NCI-H146 treated with DMSO at 0.1 percent for 48 hours (cell line): ENCODE measurements around the gene G3BP1.
"Not testable (repeated sequence)": the region's sequence is repeated elsewhere in the genome, so short reads cannot be mapped to it uniquely, and the experiment has no call there.

Source experiments
- DNase-seq: peaks from one replicate; lab custom pipeline; 2025; ENCODE audit not compliant: unreplicated experiment; lab: John Stamatoyannopoulos, UW

Gene G3BP1

DNA sequence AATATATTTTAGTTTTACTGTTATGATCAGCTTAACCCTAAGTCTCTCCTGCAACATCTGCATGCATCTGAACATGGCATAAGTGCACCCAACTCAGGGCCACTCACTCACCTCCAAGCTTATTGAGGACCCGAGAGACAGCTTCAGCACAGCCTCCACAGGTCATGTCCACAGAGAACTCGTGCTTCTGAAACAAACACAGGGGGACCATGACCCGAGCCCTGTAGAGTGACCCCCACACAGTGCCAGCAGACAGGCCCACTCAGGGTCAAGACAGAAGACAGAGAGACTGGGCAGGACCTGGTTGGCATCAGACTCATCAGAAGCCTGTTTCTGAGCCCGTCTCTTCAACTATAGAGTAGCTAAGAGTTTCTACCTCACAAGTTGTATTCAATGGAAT is 20.2 kb upstream of the G3BP1 start:
- no peak for DNase-seq

DNA sequence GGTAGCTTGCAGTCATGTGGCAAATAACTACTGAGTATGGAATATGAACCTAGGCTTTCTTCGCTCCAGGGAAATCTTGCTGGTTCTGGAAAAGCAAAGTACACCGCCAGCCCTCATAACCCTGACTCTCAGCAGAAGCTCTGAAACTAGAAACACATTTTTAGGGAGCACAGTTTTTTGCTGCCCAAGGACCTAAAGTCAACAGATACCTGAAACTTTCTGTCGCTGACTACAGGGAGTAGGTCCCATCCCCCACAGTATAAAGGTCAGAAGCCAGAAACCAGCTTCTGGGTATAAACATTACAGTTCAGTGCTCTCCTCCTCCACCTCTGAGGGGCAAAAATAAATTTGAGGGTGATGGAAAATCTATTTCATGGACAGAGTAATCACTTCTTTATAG is 16.4 kb upstream of the G3BP1 start:
- no peak for DNase-seq

DNA sequence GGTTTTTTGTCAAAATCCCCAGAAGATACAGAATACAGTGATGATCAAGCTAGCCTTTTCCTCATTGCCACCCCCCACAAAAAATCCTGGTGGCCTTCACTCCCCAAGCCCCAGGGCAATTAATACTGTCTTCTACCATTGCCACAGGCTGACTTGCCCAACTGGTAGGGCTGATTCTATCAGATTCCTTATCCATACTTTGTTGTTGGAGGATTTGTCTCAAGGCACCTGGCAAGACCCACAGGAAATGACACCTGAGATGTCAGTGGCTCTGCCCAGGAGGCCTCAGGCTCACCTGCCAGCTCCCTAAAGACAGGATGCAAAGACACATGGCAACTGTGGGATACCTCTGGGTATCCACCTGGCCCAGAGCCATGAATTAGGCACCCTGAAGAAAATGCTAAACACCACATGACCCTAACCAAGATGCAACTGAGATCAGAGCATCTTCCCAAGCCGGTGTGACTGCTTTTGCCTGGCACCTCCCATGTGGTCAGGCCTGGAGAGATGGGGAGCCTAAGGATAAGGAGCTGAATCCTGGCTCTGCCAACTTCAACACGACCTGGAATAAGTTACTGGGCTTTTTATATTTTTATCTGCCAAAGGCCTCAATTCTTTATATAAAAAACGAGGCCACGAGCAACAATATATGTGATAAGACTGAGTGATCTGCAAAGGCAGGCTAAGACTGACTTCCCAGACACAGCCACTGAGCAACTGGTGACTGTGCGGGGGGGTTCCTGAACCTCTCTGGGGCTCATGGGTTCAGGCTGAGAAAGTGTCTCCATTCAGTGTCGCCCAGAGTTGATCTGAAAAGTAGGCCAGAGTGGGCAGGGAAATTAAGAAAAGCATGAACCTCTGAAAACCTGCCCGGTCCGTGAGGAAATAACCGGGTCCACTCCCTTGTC is 14.3 kb upstream of the G3BP1 start:
- DNase-seq: no peak

DNA sequence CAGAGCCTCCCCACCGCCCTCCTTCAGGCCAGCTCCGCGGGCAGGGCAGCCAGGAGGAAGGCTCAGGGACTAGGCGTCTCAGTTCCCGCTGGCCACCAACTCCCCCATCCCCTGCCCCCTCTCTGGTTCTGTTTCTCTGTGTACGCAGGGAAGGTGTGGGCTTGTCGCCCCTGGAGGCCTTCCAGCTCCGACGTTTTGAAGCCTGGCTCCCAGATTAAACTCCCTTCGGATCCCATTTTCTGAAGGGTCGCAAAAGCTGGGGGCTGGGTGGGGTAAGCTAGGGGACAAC is 13.7 kb upstream of the G3BP1 start:
- DNase-seq: no peak

DNA sequence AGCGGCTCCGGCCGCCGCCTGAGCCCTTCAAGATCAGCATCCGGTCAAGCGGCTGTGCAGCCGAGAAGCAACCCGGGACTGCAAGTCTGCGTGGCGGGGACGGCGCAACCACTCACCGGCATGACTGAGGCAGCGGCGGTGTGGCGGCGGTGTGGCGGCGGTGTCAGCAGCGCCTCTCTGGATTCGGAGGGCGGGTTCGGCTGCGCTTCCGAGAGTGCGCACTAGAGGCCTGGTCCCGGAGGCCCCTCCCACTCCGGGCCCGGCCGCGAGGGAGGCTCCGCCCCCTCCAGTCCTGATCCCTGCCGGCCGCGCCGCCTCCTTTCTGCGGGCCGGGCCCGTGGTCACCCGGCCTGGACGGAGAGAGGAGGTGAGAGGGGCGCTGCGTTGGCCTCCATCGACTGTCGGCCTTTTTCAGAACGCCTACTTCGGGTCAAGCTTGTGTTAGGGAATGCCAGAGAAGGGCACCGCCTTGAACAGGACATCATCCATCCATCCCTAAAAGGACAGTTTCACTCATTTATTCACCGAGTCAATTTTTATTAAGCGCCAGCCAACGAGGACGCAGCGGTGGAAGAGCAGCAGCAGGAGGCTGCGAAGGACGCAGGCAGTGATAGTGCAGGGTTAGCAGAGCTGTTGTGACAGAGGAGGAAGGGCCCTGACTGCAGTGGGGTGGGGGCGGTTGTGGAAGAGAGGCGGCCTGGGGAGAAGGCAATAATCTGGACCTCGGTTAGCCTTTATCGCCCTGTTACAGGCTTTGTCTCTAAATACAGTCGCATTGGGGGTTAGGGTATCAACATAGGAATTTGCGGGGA is 13.1 kb upstream of the G3BP1 start, which contains the start of gene ATOX1:
Gene ATOX1, minus strand, starts transcription at position 202 of the 812 bp plus-strand sequence. Its CDS starts 80 bp downstream, at position 122.
- peak; percentile 58 for DNase-seq

DNA sequence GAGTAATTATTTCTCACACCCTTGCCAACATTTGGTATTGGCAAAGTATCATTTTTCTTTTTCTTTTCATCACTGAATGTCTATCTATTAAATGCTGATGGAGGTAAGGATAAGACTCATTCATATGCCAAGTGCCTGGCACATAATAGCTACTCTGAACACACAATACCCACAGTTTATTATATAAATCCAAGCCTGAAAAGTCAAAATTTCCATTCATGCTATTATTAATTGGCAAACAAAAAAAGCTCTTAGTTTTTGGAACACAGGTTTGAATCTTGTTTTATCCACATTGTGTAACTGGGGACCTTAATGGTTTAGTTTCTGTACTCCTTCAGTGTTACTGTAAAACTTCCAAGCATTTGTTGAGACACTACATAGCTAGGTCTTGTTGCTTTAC is 7.0 kb upstream of the G3BP1 start:
- DNase-seq: no peak

DNA sequence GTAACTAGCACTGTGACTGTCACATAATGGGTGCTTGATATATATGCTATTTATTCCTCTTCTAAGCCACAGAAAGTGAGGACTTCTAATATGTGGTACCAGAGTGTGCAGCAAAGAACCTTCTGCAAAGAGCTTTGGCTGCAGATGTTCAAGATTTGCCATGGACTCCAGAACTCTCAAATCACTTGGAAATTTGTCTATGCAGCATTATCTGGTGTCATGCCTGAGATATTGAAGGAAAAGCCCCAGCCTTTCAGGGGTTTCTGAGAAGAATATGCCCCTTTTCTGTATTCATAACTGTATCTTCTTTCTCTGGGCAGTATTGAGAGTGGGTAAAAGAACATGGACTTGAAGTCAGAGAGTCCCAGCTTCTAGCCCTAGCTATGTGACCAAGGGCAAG is 4.8 kb upstream of the G3BP1 start:
- DNase-seq: no peak

DNA sequence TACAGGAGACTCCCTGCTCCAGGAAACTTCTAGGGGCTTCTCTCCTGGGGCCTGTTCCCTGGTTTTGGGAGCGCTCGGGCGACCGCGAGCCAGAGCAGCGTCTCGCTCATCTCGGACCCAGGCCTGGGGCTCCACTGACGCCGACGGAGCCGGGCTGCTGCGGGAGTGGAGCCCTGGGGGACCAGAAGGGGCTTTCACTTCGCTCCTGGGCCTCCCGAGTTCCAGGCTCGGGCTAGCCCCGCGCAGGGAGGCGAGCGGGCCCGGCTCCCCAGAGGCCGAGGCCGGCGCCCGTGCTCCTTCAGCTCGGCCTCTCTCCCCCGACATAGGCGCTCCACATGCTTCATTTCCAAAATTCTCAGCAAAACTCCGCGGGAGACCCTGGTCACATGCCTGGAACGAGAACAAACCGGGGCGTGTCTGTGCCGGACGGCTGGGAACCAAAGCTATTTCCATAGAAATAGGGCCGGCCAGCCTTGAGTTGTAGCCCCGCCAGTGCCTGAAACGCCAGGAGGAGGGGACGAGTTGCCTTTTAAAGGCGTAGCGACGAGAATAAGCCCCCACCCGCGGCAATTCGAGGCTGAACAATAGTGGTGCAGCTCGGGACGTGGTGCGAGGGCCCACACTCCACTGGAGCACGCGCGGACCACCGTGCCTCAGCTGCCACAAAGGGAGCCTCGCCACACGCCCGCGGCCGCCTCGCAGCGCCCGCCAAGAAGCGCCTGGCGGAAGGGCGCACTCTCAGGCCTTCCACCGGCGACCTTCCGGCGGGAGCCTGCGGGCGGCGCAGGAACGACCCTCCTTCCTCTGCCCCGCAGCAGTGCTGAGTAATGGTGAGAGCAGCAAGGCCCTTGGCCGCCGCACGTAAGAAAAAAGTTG is 1.1 kb upstream of the G3BP1 start:
- DNase-seq: peak; percentile 17

DNA sequence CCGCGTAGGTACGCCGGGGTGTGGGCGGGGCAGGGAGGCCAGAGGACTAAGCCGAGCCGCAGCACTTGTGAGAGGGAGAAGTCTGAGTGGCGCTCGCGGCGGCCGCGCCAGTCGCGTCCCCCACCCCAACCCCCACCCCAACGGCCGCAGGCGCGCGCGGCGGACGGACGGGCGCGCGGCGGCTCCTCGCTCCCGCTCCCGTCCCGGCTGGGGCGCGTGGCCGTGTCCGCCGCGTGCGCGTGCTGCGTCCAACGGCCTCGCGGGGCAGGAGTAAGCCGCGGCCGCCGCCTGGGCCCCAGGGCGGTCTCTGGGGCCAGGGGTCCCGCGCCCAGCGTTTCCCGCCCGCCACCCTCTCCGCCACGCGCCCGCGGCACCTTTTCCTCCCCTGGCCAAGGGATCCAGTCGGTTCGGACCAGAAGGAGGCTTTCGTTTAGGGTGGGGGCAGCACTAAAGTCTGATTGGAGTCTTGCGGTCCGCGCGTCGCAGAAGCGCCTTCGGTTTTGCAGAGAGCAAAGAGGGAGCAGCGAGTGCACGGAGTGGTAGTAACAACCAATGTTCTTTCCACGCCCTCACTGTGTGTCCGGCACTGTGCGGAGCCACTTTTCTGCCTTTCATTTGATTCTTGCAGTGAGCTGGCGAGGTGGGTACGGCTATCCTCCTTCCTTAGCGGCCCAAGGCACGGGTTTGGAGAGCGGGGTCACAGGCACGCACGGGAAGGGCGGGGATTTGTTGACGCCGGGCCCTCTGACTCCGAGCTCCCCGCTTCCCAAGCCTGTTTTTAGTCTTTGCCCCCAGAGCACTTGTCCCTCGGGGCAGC is 483 bp downstream of the G3BP1 start:
- DNase-seq: no peak

DNA sequence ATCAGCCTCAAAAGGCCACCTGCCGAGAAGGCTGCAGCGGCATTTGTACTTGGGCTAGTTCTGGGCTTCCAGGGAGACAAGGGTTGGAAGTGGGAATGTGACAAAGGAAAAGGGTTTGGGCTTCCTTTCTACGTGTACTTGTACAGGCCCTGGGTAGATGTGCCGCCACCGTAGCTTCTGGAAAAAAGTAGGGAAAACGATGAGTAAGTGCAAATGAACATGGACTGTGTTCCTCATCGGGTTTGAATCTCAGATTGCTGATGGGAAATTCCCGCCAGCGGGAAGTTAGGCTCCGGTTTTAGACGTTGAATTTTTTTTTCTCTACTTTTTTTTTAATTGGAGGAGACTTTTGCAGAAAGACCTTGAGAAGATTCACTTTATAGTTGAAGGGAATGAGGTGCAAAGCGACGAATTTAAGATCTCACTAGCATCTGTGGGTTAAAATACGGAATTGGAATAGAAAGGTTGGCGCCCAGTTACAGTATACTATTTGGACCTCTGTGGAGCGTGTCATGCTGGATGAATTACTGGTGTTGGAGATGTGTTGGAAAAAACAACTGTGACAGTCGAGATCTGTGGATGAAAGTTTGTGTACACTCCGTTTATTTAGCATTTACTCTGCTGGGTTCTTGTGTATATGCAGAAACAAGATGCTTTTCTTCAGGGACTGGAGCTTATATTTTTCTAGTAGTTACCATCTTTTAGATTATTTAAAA is 1.2 kb downstream of the G3BP1 start:
- DNase-seq: no peak

DNA sequence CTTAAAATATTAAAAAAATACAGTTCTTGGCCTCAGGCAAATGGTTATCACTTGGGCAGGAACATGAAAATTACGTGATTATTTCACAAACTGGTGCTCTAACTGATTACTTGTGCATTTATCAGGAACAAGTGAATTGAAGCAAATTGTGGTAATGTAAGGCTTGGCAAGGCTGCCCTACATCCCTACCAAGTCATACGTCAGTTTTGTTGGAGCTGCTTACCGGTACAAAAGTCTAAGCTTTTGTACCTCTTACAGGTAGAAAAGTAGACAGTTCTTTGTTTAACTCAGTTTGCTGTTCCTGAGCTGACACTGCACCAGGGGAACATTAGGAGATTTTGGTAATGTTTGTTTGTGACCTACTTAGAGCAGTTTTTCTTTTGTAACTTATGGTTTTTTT is 2.2 kb downstream of the G3BP1 start:
- DNase-seq: no peak

DNA sequence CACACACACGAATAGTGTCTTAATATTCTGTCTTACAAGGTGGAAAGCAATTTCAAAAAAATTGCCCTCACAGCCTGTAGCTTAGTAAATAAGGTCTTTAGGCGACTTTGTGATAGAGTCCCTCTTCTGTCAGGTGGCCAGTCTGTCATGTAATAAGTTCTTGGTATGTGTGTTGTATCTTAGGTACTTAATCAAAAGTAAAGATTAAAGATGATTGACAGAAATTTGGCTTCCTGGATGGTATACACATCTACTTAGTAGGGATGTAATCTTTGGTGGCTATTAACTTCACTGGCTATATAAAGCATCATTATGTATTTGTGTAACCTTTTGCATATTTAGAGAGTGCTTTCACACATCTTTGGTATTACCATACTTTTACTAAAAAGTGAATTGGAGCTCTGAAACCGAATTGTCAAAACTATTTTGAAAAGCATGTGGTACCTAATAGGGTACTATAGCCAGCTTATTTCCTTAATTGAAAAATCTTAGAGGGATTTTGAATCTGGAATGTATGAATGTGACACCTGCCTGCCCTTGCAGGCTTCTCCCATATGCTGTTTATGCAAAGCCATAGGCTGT is 3.4 kb downstream of the G3BP1 start:
- no peak for DNase-seq

DNA sequence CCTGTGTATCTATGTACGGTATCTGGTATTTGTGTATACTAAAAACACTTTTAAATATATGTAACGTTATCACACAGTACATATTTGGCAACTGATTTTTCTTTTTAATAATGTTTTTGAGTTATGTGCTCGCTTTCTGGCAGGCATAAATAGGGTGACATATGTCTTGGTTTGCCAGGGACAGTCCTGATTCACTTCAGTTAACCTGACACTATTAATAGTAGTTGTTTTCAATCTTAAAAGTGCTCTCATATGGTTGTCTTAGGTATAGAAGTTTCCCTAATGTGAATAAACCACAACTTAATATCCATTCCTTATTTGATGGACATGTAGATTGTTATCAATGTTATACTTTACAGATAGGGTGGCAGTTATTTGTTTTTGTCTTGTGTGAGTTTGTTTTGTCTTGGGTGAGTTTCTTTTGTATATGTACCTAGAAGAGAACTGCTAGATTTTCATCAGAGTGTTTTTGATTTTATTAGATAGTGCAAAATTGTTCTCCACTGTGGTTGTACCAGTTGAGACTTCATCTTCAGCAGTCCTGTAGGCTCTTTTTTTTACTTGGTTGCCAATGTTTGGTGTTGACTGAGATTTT is 7.9 kb downstream of the G3BP1 start:
- DNase-seq: no peak

DNA sequence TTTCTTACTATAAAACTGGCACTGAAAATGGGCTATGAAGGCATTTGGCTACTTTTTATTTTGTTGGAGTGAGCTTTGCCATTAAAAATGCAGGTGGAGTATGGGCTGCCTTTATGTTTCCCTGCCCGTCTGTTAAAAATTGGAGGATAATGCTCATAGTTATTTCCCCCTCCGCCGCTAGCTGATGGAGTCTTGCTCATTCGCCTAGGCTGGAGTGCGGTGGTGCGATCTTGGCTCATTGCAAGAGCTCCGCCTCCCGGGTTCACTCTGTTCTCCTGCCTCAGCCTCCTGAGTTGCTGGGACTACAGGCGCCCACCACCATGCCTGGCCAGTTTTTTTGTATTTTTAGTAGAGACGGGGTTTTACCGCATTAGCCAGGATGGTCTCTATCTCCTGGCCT is 8.6 kb downstream of the G3BP1 start:
- no peak for DNase-seq

DNA sequence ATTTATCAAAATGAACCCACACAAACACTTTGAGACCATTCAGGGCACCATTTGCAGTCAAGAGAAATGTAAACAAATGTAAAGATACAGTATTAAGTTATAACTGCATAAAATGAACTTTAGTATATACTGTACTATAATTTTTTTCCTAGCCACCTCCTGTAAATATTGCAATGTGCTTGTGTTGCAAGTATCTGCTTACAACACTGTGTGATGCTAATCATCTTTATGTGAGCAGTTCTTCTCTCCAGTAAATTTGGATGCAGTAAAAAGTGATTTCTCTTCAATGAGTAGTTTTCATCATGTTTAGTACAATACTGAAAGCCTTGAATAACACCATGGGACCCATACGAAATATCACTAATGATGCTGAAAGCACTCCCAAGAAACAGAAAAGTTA is 9.4 kb downstream of the G3BP1 start:
- DNase-seq: no peak

DNA sequence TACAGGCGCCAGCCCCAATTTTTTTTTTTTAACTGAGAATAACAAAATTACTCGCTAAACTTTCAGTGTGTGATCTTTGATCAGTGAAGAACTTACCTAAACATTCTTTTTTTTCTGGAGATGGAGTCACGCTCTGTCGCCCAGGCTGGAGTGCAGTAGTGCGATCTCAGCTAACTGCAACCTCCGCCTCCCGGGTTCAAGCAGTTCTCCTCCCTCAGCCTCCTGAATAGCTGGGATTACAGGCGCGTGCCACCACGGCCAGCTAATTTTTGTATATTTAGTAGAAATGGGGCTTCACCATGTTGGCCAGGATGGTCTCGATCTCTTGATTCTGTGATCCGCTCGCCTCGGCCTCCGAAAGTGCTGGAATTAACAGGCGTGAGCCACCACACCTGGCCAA is 11.9 kb downstream of the G3BP1 start:
- not testable (repeated sequence) for DNase-seq

DNA sequence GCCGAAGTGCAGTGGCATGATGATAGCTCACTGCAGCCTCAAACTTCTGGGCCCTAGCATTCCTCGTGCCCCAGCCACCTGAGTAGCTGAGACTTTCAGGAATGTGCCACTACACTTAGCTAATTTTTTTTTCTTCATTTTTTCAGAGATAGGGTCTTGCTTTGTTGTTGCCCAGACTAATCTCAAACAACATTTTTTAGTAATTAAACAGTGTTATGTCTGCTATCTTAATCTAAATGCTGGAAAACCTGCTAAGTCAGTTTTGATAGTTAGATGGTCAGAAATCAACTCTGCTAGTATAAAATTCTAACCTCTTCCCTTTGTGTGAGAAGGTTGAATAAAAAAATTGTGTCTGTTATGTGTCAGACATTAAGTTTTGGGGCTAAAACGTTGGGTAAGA is 12.4 kb downstream of the G3BP1 start:
- no peak for DNase-seq

DNA sequence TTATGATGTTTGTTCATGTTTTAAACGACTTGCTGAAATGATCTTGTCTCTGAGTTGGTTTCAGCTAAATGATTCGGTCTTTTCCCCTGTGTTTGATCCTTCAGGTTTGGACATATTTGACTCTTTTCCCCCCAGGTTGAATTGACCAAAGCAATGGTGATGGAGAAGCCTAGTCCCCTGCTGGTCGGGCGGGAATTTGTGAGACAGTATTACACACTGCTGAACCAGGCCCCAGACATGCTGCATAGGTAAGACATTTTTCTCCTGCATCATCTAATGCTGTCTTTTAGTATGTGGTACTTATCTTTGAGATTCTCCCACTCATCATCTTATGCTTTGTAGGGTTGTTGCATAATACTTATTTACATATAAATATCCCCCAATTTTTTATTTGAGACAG is 14.7 kb downstream of the G3BP1 start:
- no peak for DNase-seq

DNA sequence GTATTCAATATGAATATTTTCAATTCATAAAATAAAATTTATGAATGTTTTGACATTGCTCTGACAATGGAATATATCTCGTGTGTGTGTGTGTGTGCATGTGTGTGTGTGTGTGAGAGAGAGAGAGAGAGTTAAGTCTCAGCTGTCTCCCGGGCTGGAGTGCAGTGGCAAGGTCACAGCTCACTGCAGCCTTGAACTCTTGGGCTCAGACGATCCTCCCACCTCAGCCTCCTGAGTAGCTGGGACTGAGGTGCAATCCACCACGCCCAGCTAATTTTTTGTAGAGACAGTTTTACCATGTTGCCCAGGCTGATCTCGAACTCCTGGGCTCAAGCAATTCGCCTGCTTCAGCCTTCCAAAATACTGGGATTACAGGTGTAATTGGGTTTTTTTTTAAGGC is 16.1 kb downstream of the G3BP1 start:
- no peak for DNase-seq
